ENCODE data around the gene KLHL18. TPM values are rescaled to one million over a fixed set of nuclear protein-coding genes. Genes with fewer than 3 reads are reported as not detected.

Gene KLHL18
- total RNA-seq, 1 experiment from 2014 or later, result 21.0 TPM

GRCh38 chr3:47394140-47394870, 111.6 kb downstream of the KLHL18 start:
- DNase-seq, result no peak
- Histone ChIP-seq H3K27me3 (no peaks in the 10 kb centered on the region), H3K9me3 (no peaks in the 10 kb centered on the region), H3K4me3 (no peak overlapping the region), H3K36me3 (no peaks in the 10 kb centered on the region; the same call in 1 of the 2 replicates)

GRCh38 chr3:47394881-47395280, 112.1 kb downstream of the KLHL18 start:
- H3K9me3 ChIP-seq, result no peaks in the 10 kb centered on the region
- no peak for DNase-seq
- no peak overlapping the region for H3K4me3 ChIP-seq
- H3K36me3 ChIP-seq, result no peaks in the 10 kb centered on the region; the same call in 1 of the 2 replicates
- H3K27me3 ChIP-seq, result no peaks in the 10 kb centered on the region

Other genes with a start within 250 kb of the KLHL18 start
- gene SETD2, start 118.8 kb upstream of the KLHL18 start, total RNA-seq (2014; rRNA removed; shearing (Covaris generic); ENCODE audit: low replicate concordance), result 8.1 and 13.0 TPM in 2 replicates
- 0.53 and 0.74 TPM in 2 replicates for gene KIF9, start 145 bp upstream of the KLHL18 start, total RNA-seq (2014; rRNA removed; shearing (Covaris generic); ENCODE audit: low replicate concordance)
- 3.8 and 5.4 TPM in 2 replicates for gene PTPN23, start 98.1 kb downstream of the KLHL18 start, total RNA-seq (2014; rRNA removed; shearing (Covaris generic); ENCODE audit: low replicate concordance)
- gene SCAP, start 193.0 kb downstream of the KLHL18 start, total RNA-seq (2014; rRNA removed; shearing (Covaris generic); ENCODE audit: low replicate concordance), result 27.8 and 51.0 TPM in 2 replicates
- gene ELP6, start 230.8 kb downstream of the KLHL18 start, total RNA-seq (2014; rRNA removed; shearing (Covaris generic); ENCODE audit: low replicate concordance), result 20.6 and 33.2 TPM in 2 replicates